Neural cell (in vitro differentiated cells): ENCODE results near the gene HSD17B2. TPM values are rescaled to one million over a fixed set of nuclear protein-coding genes. Genes with fewer than 3 reads are reported as not detected.

Experiments
- H2AFZ ChIP-seq: fragments of 200-600, 300-800 bp; sonication (generic), shearing (Covaris generic); 2 replicates; pipeline ENCODE4 v1.6.0; 2014; ENCODE audit warnings: low read depth, mild to moderate bottlenecking, antibody characterized with exemption, low read length, moderate library complexity
- H3F3A ChIP-seq: fragments of 200-600 bp; shearing (Covaris generic); 2 replicates; pipeline ENCODE4 v1.6.1; 2016; ENCODE audit warnings: mild to moderate bottlenecking, moderate library complexity, mixed read lengths, antibody characterized with exemption, low read length; ENCODE audit not compliant: insufficient read depth, poor library complexity, severe bottlenecking
- H3K27ac ChIP-seq: fragments of 200-600, 300-800 bp; sonication (generic), shearing (Covaris generic); 2 replicates; pipeline ENCODE4 v1.5.1; 2014; ENCODE audit warnings: mild to moderate bottlenecking, low read length, moderate library complexity
- H3K27me3 ChIP-seq: fragments of 300-800, 200-600 bp; sonication (generic), shearing (Covaris generic); 2 replicates; pipeline ENCODE4 v1.6.0; 2014; ENCODE audit warnings: mild to moderate bottlenecking, low read depth, low read length, moderate library complexity; ENCODE audit not compliant: insufficient read depth
- H3K36me3 ChIP-seq: fragments of 300-800, 200-600 bp; sonication (generic), shearing (Covaris generic); 2 replicates; pipeline ENCODE4 v1.5.1; 2014; ENCODE audit warnings: mild to moderate bottlenecking, antibody characterized with exemption, low read length, moderate library complexity; ENCODE audit not compliant: insufficient read depth
- H3K4me2 ChIP-seq: fragments of 300-800, 200-600 bp; sonication (generic), shearing (Covaris generic); 2 replicates; pipeline ENCODE4 v1.6.0; 2014; ENCODE audit warnings: mild to moderate bottlenecking, low read length
- H3K4me3 ChIP-seq: fragments of 300-800, 200-600 bp; sonication (generic), shearing (Covaris generic); 2 replicates; pipeline ENCODE4 v1.5.1; 2014; ENCODE audit warnings: mild to moderate bottlenecking, low read length, moderate library complexity
- H3K79me2 ChIP-seq: fragments of 200-600 bp; shearing (Covaris generic); replicated peaks from 2 replicates; pipeline ENCODE4 v1.6.0; 2014; ENCODE audit warnings: mild to moderate bottlenecking, low read length, moderate library complexity; ENCODE audit not compliant: insufficient read depth
- H3K9ac ChIP-seq: fragments of 300-800, 200-600 bp; sonication (generic), shearing (Covaris generic); 2 replicates; pipeline ENCODE4 v1.6.1; 2016; ENCODE audit warnings: mild to moderate bottlenecking, low read length, mixed read lengths
- H3K9me2 ChIP-seq: fragments of 200-600 bp; shearing (Covaris generic); 2 replicates; pipeline ENCODE4 v1.6.1; 2016; ENCODE audit warnings: mild to moderate bottlenecking, low read length, mixed read lengths; ENCODE audit not compliant: insufficient read depth
- H3K9me3 ChIP-seq: fragments of 200-600, 300-800 bp; sonication (generic), shearing (Covaris generic); 2 replicates; pipeline ENCODE4 v1.6.1; 2016; ENCODE audit warnings: mild to moderate bottlenecking, mixed run types, low read length, moderate library complexity, mixed read lengths
- H4K20me1 ChIP-seq: fragments of 200-600 bp; shearing (Covaris generic); 2 replicates; pipeline ENCODE4 v1.6.1; 2016; ENCODE audit warnings: mild to moderate bottlenecking, mixed run types; ENCODE audit not compliant: insufficient read depth
- EP300 ChIP-seq: fragments of 450-650 bp; conservative IDR thresholded peaks from 2 replicates; pipeline ENCODE4 v1.6.1; 2014; ENCODE audit warnings: antibody characterized with exemption, mild to moderate bottlenecking, moderate library complexity; ENCODE audit not compliant: poor library complexity, severe bottlenecking
- EZH2 ChIP-seq: fragments of 200-600, 300-800 bp; shearing (Covaris generic), sonication (generic); IDR thresholded peaks from 2 replicates; pipeline ENCODE4 v1.6.1; 2014; ENCODE audit warnings: antibody characterized with exemption, low read length, borderline replicate concordance, mild to moderate bottlenecking; ENCODE audit not compliant: insufficient read depth, poor library complexity, severe bottlenecking
- MXI1 ChIP-seq: fragments of 450-650 bp; conservative IDR thresholded peaks from 2 replicates; pipeline ENCODE4 v1.6.1; 2014; ENCODE audit warnings: antibody characterized with exemption, mild to moderate bottlenecking; ENCODE audit not compliant: poor library complexity, severe bottlenecking
- POLR2AphosphoS5 ChIP-seq: IDR thresholded peaks from 2 replicates; pipeline ENCODE4 v1.6.1; 2012
- RAD21 ChIP-seq: fragments of 450-650 bp; conservative IDR thresholded peaks from 2 replicates; pipeline ENCODE4 v1.6.1; 2014; ENCODE audit warnings: antibody characterized with exemption, mild to moderate bottlenecking, moderate library complexity
- SMC3 ChIP-seq: fragments of 450-650 bp; conservative IDR thresholded peaks from 2 replicates; pipeline ENCODE4 v1.6.1; 2014; ENCODE audit warnings: antibody characterized with exemption, mild to moderate bottlenecking, moderate library complexity; ENCODE audit not compliant: poor library complexity
- TAF1 ChIP-seq: IDR thresholded peaks from 2 replicates; pipeline ENCODE4 v1.6.1; 2012; ENCODE audit warnings: low read depth
- polyA plus RNA-seq: library from polyadenylated mRNA; depleted of rRNA; stranded (reverse); fragments of >200 nt; gene quantifications from 2 replicates; pipeline ENCODE4 v1.2.3, GENCODE V29; 2014
- TF ChIP-seq, protein P1 (sequence below): fragments of 450-650 bp; IDR thresholded peaks from 2 replicates; pipeline ENCODE4 v1.5.1; 2014; ENCODE audit warnings: antibody characterized with exemption, mild to moderate bottlenecking, moderate library complexity; ENCODE audit not compliant: poor library complexity, severe bottlenecking
- TF ChIP-seq, protein P2 (sequence below): IDR thresholded peaks from 2 replicates; pipeline ENCODE4 v1.6.1; 2012; ENCODE audit warnings: borderline replicate concordance

The HSD17B2 gene
- polyA plus RNA-seq, 1 donor from 2014 or later, result not detected

DNA sequence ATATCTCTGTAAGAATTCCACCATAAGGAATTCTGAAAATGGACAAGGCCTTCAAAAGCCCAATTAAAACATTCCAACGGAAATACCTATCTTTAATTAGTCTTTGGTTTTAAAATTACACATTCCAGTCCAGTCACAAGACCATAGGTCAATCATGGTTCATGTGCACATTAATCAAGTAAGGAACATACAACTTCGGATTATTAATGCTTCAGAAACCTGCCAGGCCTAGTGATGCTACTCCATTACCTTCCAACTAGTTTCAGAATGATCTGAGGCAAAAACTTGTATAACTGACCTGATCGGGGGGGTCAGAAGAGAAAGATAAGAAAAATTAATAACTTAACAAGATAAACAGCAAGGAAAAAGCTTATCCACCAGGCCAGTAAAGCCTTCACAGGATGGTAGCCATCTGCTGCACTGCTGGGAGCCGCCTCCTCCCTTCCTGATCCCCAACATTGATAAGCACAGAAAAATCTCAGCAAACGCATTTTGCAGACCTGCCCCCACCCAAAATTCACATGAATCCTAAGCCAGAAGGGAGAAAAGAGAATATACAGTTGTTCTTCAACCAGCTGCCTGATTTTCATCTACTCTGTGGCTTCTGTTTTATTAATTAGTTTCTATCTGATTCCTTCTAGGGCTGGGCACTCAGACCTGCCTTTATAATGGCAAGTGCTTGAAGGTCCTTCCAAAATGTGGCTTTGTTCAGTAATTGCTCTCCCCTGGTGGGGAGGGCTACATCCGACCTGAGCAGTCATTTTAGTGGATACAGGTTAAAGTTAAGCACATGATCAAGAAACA, 29.8 kb upstream of the HSD17B2 start:
- H3K36me3 ChIP-seq, result no peaks in the 10 kb centered on the region
- no peaks in the 10 kb centered on the region for H3K27me3 ChIP-seq
- H3K9ac ChIP-seq, result no peak overlapping the region
- TF ChIP-seq POLR2AphosphoS5 (no peak), TAF1 (no peak), EP300 (no peak), EZH2 (no peak), SMC3 (no peak), MXI1 (no peak), RAD21 (no peak)
- TF ChIP-seq, protein P1, sequence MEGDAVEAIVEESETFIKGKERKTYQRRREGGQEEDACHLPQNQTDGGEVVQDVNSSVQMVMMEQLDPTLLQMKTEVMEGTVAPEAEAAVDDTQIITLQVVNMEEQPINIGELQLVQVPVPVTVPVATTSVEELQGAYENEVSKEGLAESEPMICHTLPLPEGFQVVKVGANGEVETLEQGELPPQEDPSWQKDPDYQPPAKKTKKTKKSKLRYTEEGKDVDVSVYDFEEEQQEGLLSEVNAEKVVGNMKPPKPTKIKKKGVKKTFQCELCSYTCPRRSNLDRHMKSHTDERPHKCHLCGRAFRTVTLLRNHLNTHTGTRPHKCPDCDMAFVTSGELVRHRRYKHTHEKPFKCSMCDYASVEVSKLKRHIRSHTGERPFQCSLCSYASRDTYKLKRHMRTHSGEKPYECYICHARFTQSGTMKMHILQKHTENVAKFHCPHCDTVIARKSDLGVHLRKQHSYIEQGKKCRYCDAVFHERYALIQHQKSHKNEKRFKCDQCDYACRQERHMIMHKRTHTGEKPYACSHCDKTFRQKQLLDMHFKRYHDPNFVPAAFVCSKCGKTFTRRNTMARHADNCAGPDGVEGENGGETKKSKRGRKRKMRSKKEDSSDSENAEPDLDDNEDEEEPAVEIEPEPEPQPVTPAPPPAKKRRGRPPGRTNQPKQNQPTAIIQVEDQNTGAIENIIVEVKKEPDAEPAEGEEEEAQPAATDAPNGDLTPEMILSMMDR, result no peak
- TF ChIP-seq, protein P2, sequence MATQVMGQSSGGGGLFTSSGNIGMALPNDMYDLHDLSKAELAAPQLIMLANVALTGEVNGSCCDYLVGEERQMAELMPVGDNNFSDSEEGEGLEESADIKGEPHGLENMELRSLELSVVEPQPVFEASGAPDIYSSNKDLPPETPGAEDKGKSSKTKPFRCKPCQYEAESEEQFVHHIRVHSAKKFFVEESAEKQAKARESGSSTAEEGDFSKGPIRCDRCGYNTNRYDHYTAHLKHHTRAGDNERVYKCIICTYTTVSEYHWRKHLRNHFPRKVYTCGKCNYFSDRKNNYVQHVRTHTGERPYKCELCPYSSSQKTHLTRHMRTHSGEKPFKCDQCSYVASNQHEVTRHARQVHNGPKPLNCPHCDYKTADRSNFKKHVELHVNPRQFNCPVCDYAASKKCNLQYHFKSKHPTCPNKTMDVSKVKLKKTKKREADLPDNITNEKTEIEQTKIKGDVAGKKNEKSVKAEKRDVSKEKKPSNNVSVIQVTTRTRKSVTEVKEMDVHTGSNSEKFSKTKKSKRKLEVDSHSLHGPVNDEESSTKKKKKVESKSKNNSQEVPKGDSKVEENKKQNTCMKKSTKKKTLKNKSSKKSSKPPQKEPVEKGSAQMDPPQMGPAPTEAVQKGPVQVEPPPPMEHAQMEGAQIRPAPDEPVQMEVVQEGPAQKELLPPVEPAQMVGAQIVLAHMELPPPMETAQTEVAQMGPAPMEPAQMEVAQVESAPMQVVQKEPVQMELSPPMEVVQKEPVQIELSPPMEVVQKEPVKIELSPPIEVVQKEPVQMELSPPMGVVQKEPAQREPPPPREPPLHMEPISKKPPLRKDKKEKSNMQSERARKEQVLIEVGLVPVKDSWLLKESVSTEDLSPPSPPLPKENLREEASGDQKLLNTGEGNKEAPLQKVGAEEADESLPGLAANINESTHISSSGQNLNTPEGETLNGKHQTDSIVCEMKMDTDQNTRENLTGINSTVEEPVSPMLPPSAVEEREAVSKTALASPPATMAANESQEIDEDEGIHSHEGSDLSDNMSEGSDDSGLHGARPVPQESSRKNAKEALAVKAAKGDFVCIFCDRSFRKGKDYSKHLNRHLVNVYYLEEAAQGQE, result no peak
- H4K20me1 ChIP-seq, result no peaks in the 10 kb centered on the region
- no peak overlapping the region for H3K27ac ChIP-seq
- H3K9me2 ChIP-seq, result no peaks in the 10 kb centered on the region
- no peak overlapping the region for H3K4me2 ChIP-seq
- H3K4me3 ChIP-seq, result no peak overlapping the region
- no peak overlapping the region for H2AFZ ChIP-seq
- no peaks in the 10 kb centered on the region for H3K9me3 ChIP-seq
- H3K79me2 ChIP-seq, result no peaks in the 10 kb centered on the region
- no peaks in the 10 kb centered on the region for H3F3A ChIP-seq

DNA sequence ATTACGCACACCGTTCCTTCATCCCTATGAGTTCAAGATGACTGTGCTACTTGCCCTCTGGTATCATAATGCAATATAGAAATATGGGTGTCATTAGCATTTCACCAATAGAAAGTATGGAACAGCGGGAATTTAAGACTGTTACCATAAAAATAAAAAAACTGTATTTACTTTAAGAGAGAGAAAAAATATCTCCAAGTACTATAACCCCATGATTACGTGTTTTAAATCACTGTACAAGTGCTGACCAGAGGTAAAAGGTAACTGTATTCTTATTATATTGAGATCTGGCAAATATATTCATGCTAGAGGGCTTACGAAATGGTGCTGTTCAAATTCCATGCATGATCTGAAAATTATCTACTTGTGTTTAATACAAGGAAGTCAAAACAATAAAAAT, 29.0 kb upstream of the HSD17B2 start:
- Histone ChIP-seq H3K27ac (no peak overlapping the region), H3K36me3 (no peaks in the 10 kb centered on the region), H3K9me2 (no peaks in the 10 kb centered on the region), H3K4me2 (no peak overlapping the region), H3K79me2 (no peaks in the 10 kb centered on the region), H4K20me1 (no peaks in the 10 kb centered on the region), H3K9ac (no peak overlapping the region), H3K9me3 (no peaks in the 10 kb centered on the region), H3F3A (no peaks in the 10 kb centered on the region), H2AFZ (no peak overlapping the region), H3K27me3 (no peaks in the 10 kb centered on the region), H3K4me3 (no peak overlapping the region)
- TF ChIP-seq, protein P2, result no peak
- TF ChIP-seq TAF1, result no peak
